Measurements from ENCODE around the gene ABCG4. TPM values are rescaled to one million over a fixed set of nuclear protein-coding genes. Genes with fewer than 3 reads are reported as not detected.

ABCG4 gene
- total RNA-seq, 2 donors from 2014 or later: 0.85 TPM; not detected in 1

GRCh38 chr11:119209186-119209585 is 60.3 kb downstream of the ABCG4 start:
- no peaks in the 10 kb centered on the region for H3K9me3 ChIP-seq
- H3K27ac ChIP-seq: no peak overlapping the region
- no peak for DNase-seq (ENCODE audit: low spot score)
- H3K4me1 ChIP-seq (replicated peaks): no peaks in the 10 kb centered on the region
- no peak overlapping the region for H3K4me3 ChIP-seq
- intact Hi-C loops (cut with DNase I): loop anchor here (5.0 kb wide), 2 partner anchors 78 to 113 kb away; no protein-coding TSS in a partner anchor
- TF ChIP-seq POLR2AphosphoS5 (IDR thresholded peaks at IDR 0.05) (no peak), CTCF (IDR thresholded peaks at IDR 0.05) (no peak), POLR2A (IDR thresholded peaks at IDR 0.05) (no peak)
- WGBS: 91% methylated on average over 7 of the region's 7 CpGs
- no peaks in the 10 kb centered on the region for H3K36me3 ChIP-seq
- no peaks in the 10 kb centered on the region for H3K27me3 ChIP-seq (replicated peaks; ENCODE audit: insufficient read depth)

- intact Hi-C loops (cut with DNase I): no loop called here
- 87% methylated on average over 3 of the region's 3 CpGs for WGBS
- H3K4me1 ChIP-seq (replicated peaks): no peaks in the 10 kb centered on the region
- no peaks in the 10 kb centered on the region for H3K9me3 ChIP-seq
- no peaks in the 10 kb centered on the region for H3K36me3 ChIP-seq
- H3K27ac ChIP-seq: no peak overlapping the region
- H3K4me3 ChIP-seq: no peak overlapping the region
- no peaks in the 10 kb centered on the region for H3K27me3 ChIP-seq (replicated peaks; ENCODE audit: insufficient read depth)
- DNase-seq (ENCODE audit: low spot score): no peak
- TF ChIP-seq POLR2A (IDR thresholded peaks at IDR 0.05) (no peak), POLR2AphosphoS5 (IDR thresholded peaks at IDR 0.05) (no peak), CTCF (IDR thresholded peaks at IDR 0.05) (no peak)
These were observed 61.2 kb downstream of the ABCG4 start for GRCh38 chr11:119210050-119210449.

Other genes with a start within 250 kb of the ABCG4 start
- gene BCL9L, start 223.1 kb upstream of the ABCG4 start, total RNA-seq: 10 to 100 TPM; 46.6 to 56.8 TPM
- gene UPK2, start 192.8 kb upstream of the ABCG4 start, total RNA-seq: not detected
- gene FOXR1, start 177.3 kb upstream of the ABCG4 start, total RNA-seq: 1 to 10 TPM in 1 of 2 donors, not detected in 1; 1.8 TPM
- gene CENATAC, start 150.9 kb upstream of the ABCG4 start, total RNA-seq: 10 to 100 TPM; 19.4 to 44.5 TPM
- gene RPS25, start 130.7 kb upstream of the ABCG4 start, total RNA-seq: 1,000 to 10,000 TPM in 1 of 2 donors, 100 to 1,000 TPM in 1; 949 to 1,730 TPM
- 10 to 100 TPM; 79.8 to 83.5 TPM for gene TRAPPC4, start 130.3 kb upstream of the ABCG4 start, total RNA-seq
- gene SLC37A4, start 118.2 kb upstream of the ABCG4 start, total RNA-seq: 10 to 100 TPM; 36.2 to 58.7 TPM
- 100 to 1,000 TPM; 115 to 149 TPM for gene HYOU1, start 91.8 kb upstream of the ABCG4 start, total RNA-seq
- gene VPS11, start 81.2 kb upstream of the ABCG4 start, total RNA-seq: 10 to 100 TPM; 41.1 to 49.1 TPM
- 10 to 100 TPM in 1 of 2 donors, 1 to 10 TPM in 1; 9.2 to 14.3 TPM for gene HMBS, start 64.2 kb upstream of the ABCG4 start, total RNA-seq
- gene DPAGT1, start 47.2 kb upstream of the ABCG4 start, total RNA-seq: 10 to 100 TPM; 39.6 to 49.6 TPM
- gene C2CD2L, start 41.7 kb upstream of the ABCG4 start, total RNA-seq: 1 to 10 TPM; 5.1 to 9.0 TPM
- gene HINFP, start 27.5 kb upstream of the ABCG4 start, total RNA-seq: 10 to 100 TPM; 22.1 to 41.7 TPM
- 10 to 100 TPM; 18.8 to 26.1 TPM for gene NLRX1, start 19.7 kb downstream of the ABCG4 start, total RNA-seq
- not detected for gene NHERF4, start 36.4 kb downstream of the ABCG4 start, total RNA-seq
- 10 to 100 TPM in 1 of 2 donors, 1 to 10 TPM in 1; 9.8 to 38.8 TPM for gene CBL, start 57.3 kb downstream of the ABCG4 start, total RNA-seq
- gene MCAM, start 168.1 kb downstream of the ABCG4 start, total RNA-seq: 100 to 1,000 TPM; 156 to 292 TPM
- 10 to 100 TPM; 17.6 to 34.2 TPM for gene RNF26, start 185.5 kb downstream of the ABCG4 start, total RNA-seq
- 10 to 100 TPM; 15.3 to 20.2 TPM for gene C1QTNF5, start 191.8 kb downstream of the ABCG4 start, total RNA-seq
- gene MFRP, start 197.7 kb downstream of the ABCG4 start, total RNA-seq: not detected
- gene USP2, start 232.6 kb downstream of the ABCG4 start, total RNA-seq: 10 to 100 TPM in 1 of 2 donors, 1 to 10 TPM in 1; 2.3 to 10.8 TPM